SHP77 treated with DMSO at 0.1 percent for 48 hours (cell line): ENCODE measurements around the gene AMPD3.

ENCODE experiments used
- DNase-seq: peaks from one replicate; lab custom pipeline; 2025; lab: John Stamatoyannopoulos, UW

The AMPD3 gene

GRCh38 chr11:10461276-10461790 is 6.3 kb downstream of the AMPD3 start:
- no peak for DNase-seq

- no peak for DNase-seq
These were observed 7.8 kb downstream of the AMPD3 start for GRCh38 chr11:10462746-10463300.

GRCh38 chr11:10473371-10473770 is 18.3 kb downstream of the AMPD3 start:
- no peak for DNase-seq

GRCh38 chr11:10474551-10474950 is 19.5 kb downstream of the AMPD3 start:
- DNase-seq, result no peak

- DNase-seq, result no peak
These were observed 21.3 kb downstream of the AMPD3 start for GRCh38 chr11:10476342-10476741.

GRCh38 chr11:10476927-10477689 is 22.0 kb downstream of the AMPD3 start:
- DNase-seq, result no peak

GRCh38 chr11:10477690-10478046 is 22.6 kb downstream of the AMPD3 start:
- no peak for DNase-seq

GRCh38 chr11:10478066-10478465 is 23.0 kb downstream of the AMPD3 start:
- no peak for DNase-seq

GRCh38 chr11:10478574-10479550 is 23.8 kb downstream of the AMPD3 start:
- no peak for DNase-seq

- no peak for DNase-seq
These were observed 25.0 kb downstream of the AMPD3 start for GRCh38 chr11:10480026-10480425.

GRCh38 chr11:10480760-10481159 is 25.7 kb downstream of the AMPD3 start:
- DNase-seq, result no peak

- DNase-seq, result no peak
These were observed 26.7 kb downstream of the AMPD3 start for GRCh38 chr11:10481560-10482349.

- no peak for DNase-seq
These were observed 28.1 kb downstream of the AMPD3 start for GRCh38 chr11:10483174-10483573.

- DNase-seq, result no peak
These were observed 28.5 kb downstream of the AMPD3 start for GRCh38 chr11:10483584-10483983.

- DNase-seq, result no peak
These were observed 29.6 kb downstream of the AMPD3 start for GRCh38 chr11:10484461-10485180.

GRCh38 chr11:10485646-10486045 is 30.6 kb downstream of the AMPD3 start:
- DNase-seq, result no peak

GRCh38 chr11:10486161-10486840 is 31.2 kb downstream of the AMPD3 start:
- no peak for DNase-seq

GRCh38 chr11:10487002-10487647 is 32.1 kb downstream of the AMPD3 start:
- DNase-seq, result no peak

GRCh38 chr11:10488121-10488933 is 33.3 kb downstream of the AMPD3 start:
- no peak for DNase-seq
